ENCODE data around the gene CAMKK1. TPM values are rescaled to one million over a fixed set of nuclear protein-coding genes. Genes with fewer than 3 reads are reported as not detected.

Gene CAMKK1
- total RNA-seq, 2 donors from 2014 or later = 3.8 to 6.3 TPM

DNA sequence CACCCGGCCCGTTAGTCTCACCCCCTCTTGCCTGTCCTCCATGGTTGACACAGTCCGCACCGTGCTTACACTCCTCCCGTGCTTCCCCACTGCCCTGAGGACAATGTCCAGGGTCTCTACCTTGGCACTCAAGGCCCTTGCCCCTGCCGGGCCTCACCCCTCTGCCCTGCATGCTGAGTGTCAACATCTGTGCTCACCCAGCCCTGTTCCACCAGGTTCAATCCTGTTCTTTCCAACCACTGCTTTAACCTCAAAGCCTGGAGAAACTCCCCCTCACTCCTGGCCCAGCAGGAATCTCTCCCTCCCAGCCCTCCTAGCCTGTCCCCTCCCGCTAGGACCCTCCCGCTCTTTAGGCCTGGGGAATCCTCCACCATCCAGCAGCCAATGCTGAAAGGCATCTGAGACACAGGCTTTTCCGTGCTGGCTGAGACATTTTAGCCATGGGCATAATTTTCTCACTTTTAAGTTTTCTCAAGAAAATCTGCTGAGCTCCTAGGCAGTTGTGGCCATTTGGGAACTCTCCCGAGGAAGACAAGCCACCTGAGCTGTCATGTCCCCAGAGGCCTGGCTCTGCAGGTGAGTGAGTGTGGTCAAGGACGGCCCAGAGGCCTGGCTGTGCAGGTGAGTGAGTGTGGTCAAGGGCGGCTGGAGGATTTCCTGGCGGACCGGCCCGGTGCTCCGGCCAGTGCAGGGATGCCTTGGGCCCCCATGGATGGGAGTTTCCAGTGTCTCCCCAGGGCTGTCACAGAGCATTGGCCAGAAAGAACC lies 34.2 kb upstream of the CAMKK1 start:
- no peak for DNase-seq
- Mint-ChIP-seq H3K4me1 (peaks cover 9% of the 10 kb centered on the region), H3K9me3 (no peaks in the 10 kb centered on the region), H3K27ac (peak overlapping the region; percentile 75), H3K27me3 (ENCODE audit: insufficient read depth) (no peaks in the 10 kb centered on the region), H3K4me3 (no peak overlapping the region), H3K36me3 (ENCODE audit: low read depth) (no peaks in the 10 kb centered on the region)
- Histone ChIP-seq H3K4me1 (ENCODE audit: control insufficient read depth, insufficient read depth, low read length) (no peaks in the 10 kb centered on the region), H3K9me3 (ENCODE audit: control insufficient read depth, low read length) (no peaks in the 10 kb centered on the region), H3K36me3 (ENCODE audit: control insufficient read depth, insufficient read depth, low read length) (no peaks in the 10 kb centered on the region), H3K27ac (ENCODE audit: low read depth, low read length) (no peak overlapping the region), H3K27me3 (ENCODE audit: control insufficient read depth, insufficient read depth, low read length, poor library complexity, severe bottlenecking) (no peaks in the 10 kb centered on the region), H3K4me3 (ENCODE audit: low read length) (no peak overlapping the region), H3K9ac (ENCODE audit: extremely low read depth, low read length, poor library complexity, severe bottlenecking) (no peak overlapping the region)
- WGBS, 2 experiments (ENCODE audit: insufficient coverage in 1 of 2, insufficient read length in 1 of 2) = 88 to 90% methylated on average over 12 to 16 of the region's 16 CpGs
- TF ChIP-seq, protein P1, sequence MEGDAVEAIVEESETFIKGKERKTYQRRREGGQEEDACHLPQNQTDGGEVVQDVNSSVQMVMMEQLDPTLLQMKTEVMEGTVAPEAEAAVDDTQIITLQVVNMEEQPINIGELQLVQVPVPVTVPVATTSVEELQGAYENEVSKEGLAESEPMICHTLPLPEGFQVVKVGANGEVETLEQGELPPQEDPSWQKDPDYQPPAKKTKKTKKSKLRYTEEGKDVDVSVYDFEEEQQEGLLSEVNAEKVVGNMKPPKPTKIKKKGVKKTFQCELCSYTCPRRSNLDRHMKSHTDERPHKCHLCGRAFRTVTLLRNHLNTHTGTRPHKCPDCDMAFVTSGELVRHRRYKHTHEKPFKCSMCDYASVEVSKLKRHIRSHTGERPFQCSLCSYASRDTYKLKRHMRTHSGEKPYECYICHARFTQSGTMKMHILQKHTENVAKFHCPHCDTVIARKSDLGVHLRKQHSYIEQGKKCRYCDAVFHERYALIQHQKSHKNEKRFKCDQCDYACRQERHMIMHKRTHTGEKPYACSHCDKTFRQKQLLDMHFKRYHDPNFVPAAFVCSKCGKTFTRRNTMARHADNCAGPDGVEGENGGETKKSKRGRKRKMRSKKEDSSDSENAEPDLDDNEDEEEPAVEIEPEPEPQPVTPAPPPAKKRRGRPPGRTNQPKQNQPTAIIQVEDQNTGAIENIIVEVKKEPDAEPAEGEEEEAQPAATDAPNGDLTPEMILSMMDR (conservative IDR thresholded peaks at IDR 0.05) = no peak

DNA sequence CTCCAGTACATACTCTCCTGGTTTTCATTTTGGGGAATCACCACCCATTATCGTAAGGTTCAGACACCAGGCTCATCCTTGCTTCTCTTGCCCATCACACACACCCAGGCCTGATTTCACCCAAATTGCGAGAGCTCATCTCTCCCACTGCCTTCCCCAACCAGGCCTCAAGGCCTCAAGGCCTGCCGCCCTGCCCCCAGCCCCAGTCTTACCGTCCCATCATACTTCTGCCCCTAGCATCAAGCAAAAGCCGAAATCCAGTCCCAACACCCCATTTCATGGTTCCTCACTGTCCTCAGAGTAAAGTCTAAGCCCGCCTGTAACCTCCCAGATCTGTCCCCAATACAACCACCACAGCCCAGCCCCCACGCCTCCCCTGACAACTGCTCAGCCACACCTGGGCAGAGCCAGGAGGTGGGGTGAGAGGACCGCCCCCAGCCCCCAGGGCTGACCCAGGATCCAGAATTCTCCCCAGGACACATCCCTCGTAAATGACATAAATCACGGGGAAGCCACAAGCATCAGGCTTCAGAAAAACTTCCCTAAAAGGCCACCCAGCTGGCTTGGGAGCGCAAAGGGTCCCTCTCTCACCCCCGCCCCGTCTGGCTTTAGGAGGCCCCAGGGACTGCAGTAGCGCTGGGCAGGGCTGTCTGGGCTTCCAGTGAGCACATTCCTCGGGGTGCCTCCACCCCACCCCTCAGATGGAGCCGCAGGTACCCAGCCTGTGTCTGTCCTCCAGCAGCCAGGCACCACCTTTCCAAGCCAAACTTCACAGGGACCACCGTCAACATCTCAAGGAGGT lies 33.0 kb upstream of the CAMKK1 start:
- H3K27ac Mint-ChIP-seq = no peak overlapping the region
- H3K36me3 Mint-ChIP-seq (ENCODE audit: low read depth) = no peaks in the 10 kb centered on the region

More for the DNA sequence above, 33.0 kb upstream of the CAMKK1 start:
- Mint-ChIP-seq H3K4me1 (peaks cover 9% of the 10 kb centered on the region), H3K9me3 (no peaks in the 10 kb centered on the region), H3K27me3 (ENCODE audit: insufficient read depth) (no peaks in the 10 kb centered on the region), H3K4me3 (no peak overlapping the region)
- H3K9ac ChIP-seq (ENCODE audit: extremely low read depth, low read length, poor library complexity, severe bottlenecking) = no peak overlapping the region
- WGBS, 2 experiments (ENCODE audit: insufficient coverage in 1 of 2, insufficient read length in 1 of 2) = 81 to 87% methylated on average over 5 to 17 of the region's 17 CpGs
- no peak overlapping the region for H3K4me3 ChIP-seq (ENCODE audit: low read length)
- TF ChIP-seq, protein P1 (conservative IDR thresholded peaks at IDR 0.05) = no peak
- H3K9me3 ChIP-seq (ENCODE audit: control insufficient read depth, low read length) = no peaks in the 10 kb centered on the region
- H3K27me3 ChIP-seq (ENCODE audit: control insufficient read depth, insufficient read depth, low read length, poor library complexity, severe bottlenecking) = no peaks in the 10 kb centered on the region
- no peaks in the 10 kb centered on the region for H3K36me3 ChIP-seq (ENCODE audit: control insufficient read depth, insufficient read depth, low read length)
- H3K4me1 ChIP-seq (ENCODE audit: control insufficient read depth, insufficient read depth, low read length) = no peaks in the 10 kb centered on the region
- no peak overlapping the region for H3K27ac ChIP-seq (ENCODE audit: low read depth, low read length)
- no peak for DNase-seq
